DOHH2 (cell line): ENCODE data around the gene TSPAN4.

Source experiments
- H3F3A ChIP-seq: fragments of 200-600 bp; sonication (generic), shearing (Covaris generic); 2 replicates; pipeline ENCODE4 v1.6.0; 2016; ENCODE audit warnings: antibody characterized with exemption, mild to moderate bottlenecking; ENCODE audit not compliant: control insufficient read depth, insufficient read depth
- H3K27ac ChIP-seq: fragments of 200-600 bp; sonication (generic); 2 replicates; pipeline ENCODE4 v1.5.1; 2014; ENCODE audit warnings: low read depth, mild to moderate bottlenecking, low read length, moderate library complexity
- H3K27me3 ChIP-seq: fragments of 200-600 bp; sonication (generic); 2 replicates; pipeline ENCODE4 v1.6.1; 2014; ENCODE audit warnings: mild to moderate bottlenecking, low read length, mixed read lengths; ENCODE audit not compliant: control insufficient read depth
- H3K36me3 ChIP-seq: fragments of 200-600 bp; sonication (generic); 2 replicates; pipeline ENCODE4 v1.6.1; 2014; ENCODE audit warnings: mild to moderate bottlenecking, low read length, moderate library complexity, mixed read lengths; ENCODE audit not compliant: control insufficient read depth
- H3K4me1 ChIP-seq: fragments of 200-600 bp; sonication (generic); 2 replicates; pipeline ENCODE4 v1.6.1; 2014; ENCODE audit warnings: mild to moderate bottlenecking, low read length, mixed read lengths; ENCODE audit not compliant: control insufficient read depth
- H3K4me2 ChIP-seq: fragments of 200-600 bp; sonication (generic); 2 replicates; pipeline ENCODE4 v1.6.0; 2014; ENCODE audit warnings: mild to moderate bottlenecking, low read length, moderate library complexity
- H3K4me3 ChIP-seq: fragments of 200-600 bp; sonication (generic); 2 replicates; pipeline ENCODE4 v1.5.1; 2014; ENCODE audit warnings: mild to moderate bottlenecking, low read length, mixed read lengths
- H3K79me2 ChIP-seq: fragments of 200-600 bp; sonication (generic); 2 replicates; pipeline ENCODE4 v1.6.1; 2014; ENCODE audit warnings: mild to moderate bottlenecking, low read length, mixed read lengths; ENCODE audit not compliant: control insufficient read depth
- H3K9me2 ChIP-seq: fragments of 200-600 bp; sonication (generic); replicated peaks from 2 replicates; pipeline ENCODE4 v1.6.1; 2014; ENCODE audit warnings: mild to moderate bottlenecking, low read length, mixed read lengths; ENCODE audit not compliant: control insufficient read depth
- H3K9me3 ChIP-seq: fragments of 200-600 bp; sonication (generic); 2 replicates; pipeline ENCODE4 v1.6.1; 2014; ENCODE audit warnings: antibody characterized with exemption, low read length, mixed read lengths; ENCODE audit not compliant: control insufficient read depth, insufficient read depth
- H4K20me1 ChIP-seq: fragments of 200-600 bp; sonication (generic); 2 replicates; pipeline ENCODE4 v1.6.0; 2014; ENCODE audit warnings: low read depth, mild to moderate bottlenecking, antibody characterized with exemption, low read length, moderate library complexity; ENCODE audit not compliant: control insufficient read depth, insufficient read depth
- CTCF ChIP-seq: fragments of 200-600 bp; sonication (generic); IDR thresholded peaks from one replicate; pipeline ENCODE4 v1.5.1; 2014; ENCODE audit warnings: antibody characterized with exemption, mild to moderate bottlenecking, low read depth, low read length; ENCODE audit not compliant: poor library complexity, severe bottlenecking
- EZH2phosphoT487 ChIP-seq: fragments of 200-600 bp; sonication (generic); IDR thresholded peaks from 2 replicates; pipeline ENCODE4 v1.6.1; 2017; ENCODE audit warnings: borderline replicate concordance, mild to moderate bottlenecking, antibody characterized with exemption, low read length, moderate library complexity, mixed read lengths

The TSPAN4 gene

GRCh38 chr11:911890-912219, 69.2 kb downstream of the TSPAN4 start:
- H3K27me3 ChIP-seq = no peaks in the 10 kb centered on the region
- TF ChIP-seq CTCF (no peak), EZH2phosphoT487 (no peak)
- H3K79me2 ChIP-seq = peaks cover 36% of the 10 kb centered on the region
- peak overlapping the region; percentile 98 for H3K4me3 ChIP-seq
- no peaks in the 10 kb centered on the region for H3F3A ChIP-seq
- H3K36me3 ChIP-seq = peaks cover 22% of the 10 kb centered on the region
- no peak overlapping the region for H3K27ac ChIP-seq
- H4K20me1 ChIP-seq = 0 out of 2 replicates have a peak, but pooled peaks cover 3% of the 10 kb centered on the region
- H3K4me2 ChIP-seq = peak overlapping the region; percentile 98
- no peaks in the 10 kb centered on the region for H3K9me2 ChIP-seq
- H3K4me1 ChIP-seq = peaks cover 24% of the 10 kb centered on the region
- no peaks in the 10 kb centered on the region for H3K9me3 ChIP-seq

DNA sequence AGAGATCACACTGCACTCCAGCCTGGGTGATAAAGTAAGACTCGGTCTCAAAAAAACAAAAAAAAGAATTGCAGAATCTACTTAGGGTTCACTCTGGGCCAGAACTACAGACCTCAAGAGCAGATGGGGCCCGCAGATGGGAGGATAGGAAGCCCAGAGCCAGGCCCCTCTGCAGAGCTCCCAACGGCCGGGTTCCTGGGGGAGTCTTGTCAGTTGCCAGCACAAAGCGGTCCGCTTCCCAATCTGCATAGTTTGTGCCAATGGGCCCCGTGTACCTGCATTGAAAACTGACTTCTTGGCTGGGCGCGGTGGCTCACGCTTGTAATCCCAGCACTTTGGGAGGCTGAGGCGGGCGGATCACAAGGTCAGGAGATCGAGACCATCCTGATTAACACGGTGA, 69.6 kb downstream of the TSPAN4 start:
- Histone ChIP-seq H4K20me1 (0 out of 2 replicates have a peak, but pooled peaks cover 3% of the 10 kb centered on the region), H3K27me3 (no peaks in the 10 kb centered on the region), H3K4me3 (no peak overlapping the region), H3K9me3 (no peaks in the 10 kb centered on the region), H3K36me3 (peaks cover 22% of the 10 kb centered on the region), H3K9me2 (no peaks in the 10 kb centered on the region), H3K4me2 (no peak overlapping the region), H3K27ac (no peak overlapping the region), H3K4me1 (peaks cover 24% of the 10 kb centered on the region), H3K79me2 (peaks cover 33% of the 10 kb centered on the region), H3F3A (no peaks in the 10 kb centered on the region)
- TF ChIP-seq CTCF = no peak
- no peak for TF ChIP-seq EZH2phosphoT487

DNA sequence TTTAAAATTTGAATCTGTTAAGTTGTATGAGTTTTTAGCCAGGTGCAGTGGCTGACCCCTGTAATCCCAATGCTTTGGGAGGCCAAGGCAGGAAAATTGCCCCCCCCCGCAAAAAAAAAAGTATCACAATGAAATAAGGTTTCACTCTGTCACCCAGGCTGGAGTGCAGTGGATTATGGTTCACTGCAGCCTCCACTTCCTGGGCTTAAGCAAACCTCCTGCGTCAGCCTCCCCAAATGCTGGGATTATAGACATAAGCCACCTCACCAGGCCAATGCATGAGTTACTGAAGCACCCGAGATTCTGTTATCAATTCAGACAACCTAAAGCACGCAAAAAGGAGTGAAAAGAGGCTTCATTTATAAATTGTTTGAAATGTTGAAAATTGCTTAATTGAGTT, 70.4 kb downstream of the TSPAN4 start:
- Histone ChIP-seq H3K4me3 (no peak overlapping the region), H3K4me2 (no peak overlapping the region), H3K27ac (no peak overlapping the region), H3K79me2 (peaks cover 25% of the 10 kb centered on the region), H3F3A (no peaks in the 10 kb centered on the region), H4K20me1 (no peaks in the 10 kb centered on the region), H3K36me3 (peaks cover 16% of the 10 kb centered on the region), H3K4me1 (peaks cover 20% of the 10 kb centered on the region), H3K9me2 (no peaks in the 10 kb centered on the region), H3K27me3 (no peaks in the 10 kb centered on the region), H3K9me3 (no peaks in the 10 kb centered on the region)
- TF ChIP-seq EZH2phosphoT487 (no peak), CTCF (no peak)

GRCh38 chr11:914204-914603, 71.6 kb downstream of the TSPAN4 start:
- no peak for TF ChIP-seq EZH2phosphoT487
- no peak for TF ChIP-seq CTCF

More at GRCh38 chr11:914204-914603, 71.6 kb downstream of the TSPAN4 start:
- peaks cover 6% of the 10 kb centered on the region for H3K36me3 ChIP-seq
- H3F3A ChIP-seq = no peaks in the 10 kb centered on the region
- no peaks in the 10 kb centered on the region for H4K20me1 ChIP-seq
- H3K4me3 ChIP-seq = no peak overlapping the region
- H3K4me1 ChIP-seq = peaks cover 16% of the 10 kb centered on the region
- no peaks in the 10 kb centered on the region for H3K9me3 ChIP-seq
- H3K27ac ChIP-seq = no peak overlapping the region
- H3K4me2 ChIP-seq = no peak overlapping the region
- H3K27me3 ChIP-seq = no peaks in the 10 kb centered on the region
- H3K79me2 ChIP-seq = peaks cover 14% of the 10 kb centered on the region
- H3K9me2 ChIP-seq = no peaks in the 10 kb centered on the region
